Activated CD8-positive, alpha-beta T cell treated with anti-CD3 and anti-CD28 coated beads for 36 hours (primary cell): ENCODE data around the gene MEGF11. TPM values are rescaled to one million over a fixed set of nuclear protein-coding genes. Genes with fewer than 3 reads are reported as not detected.
A peak's percentile ranks its signal among the peaks of the same experiment; 100 is the strongest.

ENCODE experiments used
- ATAC-seq: fragments of 200-7000 bp; cut with Tn5 transposase; one replicate; pipeline ENCODE4 v1.10.0; 2021; ENCODE audit warnings: mild to moderate bottlenecking, moderate library complexity
- CTCF ChIA-PET: fragments of 350-600 bp; sonication (Branson Sonifier 250); formaldehyde crosslinking; loops from one replicate; lab custom pipeline; 2021; ENCODE audit warnings: antibody characterized with exemption; lab: Charles Lee
- POLR2A ChIA-PET: fragments of 350-600 bp; sonication (Branson Sonifier 250); formaldehyde crosslinking; loops from one replicate; lab custom pipeline; 2021; ENCODE audit warnings: antibody characterized with exemption; lab: Charles Lee
- DNase-seq: peaks from one replicate; pipeline ENCODE4 v3.0.0-alpha.2; 2020
- H3K27ac Mint-ChIP-seq: one replicate; pipeline ENCODE4 v1.8.0; 2021; ENCODE audit warnings: mild to moderate bottlenecking, mixed read lengths
- H3K27me3 Mint-ChIP-seq: one replicate; pipeline ENCODE4 v1.8.0; 2021; ENCODE audit warnings: mixed read lengths
- H3K36me3 Mint-ChIP-seq: one replicate; pipeline ENCODE4 v1.8.0; 2021; ENCODE audit warnings: low read depth, mixed read lengths
- H3K4me1 Mint-ChIP-seq: one replicate; pipeline ENCODE4 v1.8.0; 2021; ENCODE audit warnings: low read depth, mixed read lengths
- H3K4me3 Mint-ChIP-seq: one replicate; pipeline ENCODE4 v1.8.0; 2021; ENCODE audit warnings: mild to moderate bottlenecking, moderate library complexity, mixed read lengths
- H3K9me3 Mint-ChIP-seq: one replicate; pipeline ENCODE4 v1.8.0; 2021; ENCODE audit warnings: mixed read lengths
- CTCF ChIP-seq: fragments of 200-600 bp; IDR thresholded peaks from one replicate; pipeline ENCODE4 v1.8.0; 2022; ENCODE audit warnings: antibody characterized with exemption, mild to moderate bottlenecking
- intact Hi-C: fragments of 100-400 bp; cut with micrococcal nuclease; formaldehyde crosslinking; loops from one replicate; pipeline ENCODE4 v1.10.0; 2022
- total RNA-seq, 2 experiments: library from RNA; stranded (reverse); gene quantifications; one replicate each; pipeline ENCODE4 v1.2.3, GENCODE V29; 2021

The MEGF11 gene
- total RNA-seq, 2 experiments from 2014 or later: not detected

- intact Hi-C loops: no loop called here
- DNase-seq (no peak), ATAC-seq (no peak)
- peaks cover 4% of the 10 kb centered on the region for H3K4me1 Mint-ChIP-seq
- H3K4me3 Mint-ChIP-seq: no peak overlapping the region
- ChIA-PET CTCF (interaction anchor here (1.1 to 1.7 kb wide), 3 partner anchors 9 to 231 kb away, joined by 3 to 6 read pairs (median 3); no protein-coding TSS in a partner anchor), POLR2A (interaction anchor here (0.8 to 1.4 kb wide), 3 partner anchors 10 to 393 kb away, joined by 3 read pairs; no protein-coding TSS in a partner anchor)
- H3K27me3 Mint-ChIP-seq: no peaks in the 10 kb centered on the region
- H3K27ac Mint-ChIP-seq: no peak overlapping the region
- TF ChIP-seq CTCF: no peak
- no peaks in the 10 kb centered on the region for H3K9me3 Mint-ChIP-seq
- H3K36me3 Mint-ChIP-seq: peaks cover 14% of the 10 kb centered on the region
Measured at GRCh38 chr15:65901336-65901735, 352.2 kb downstream of the MEGF11 start.

GRCh38 chr15:65900488-65900887, 353.1 kb downstream of the MEGF11 start:
- ChIA-PET CTCF (interaction anchor here (1.1 to 1.7 kb wide), 3 partner anchors 10 to 38 kb away, joined by 4 to 6 read pairs (median 5); no protein-coding TSS in a partner anchor), POLR2A (no interaction called here)
- ATAC-seq (no peak), DNase-seq (no peak)
- no peak overlapping the region for H3K4me3 Mint-ChIP-seq
- intact Hi-C loops: no loop called here
- no peaks in the 10 kb centered on the region for H3K27me3 Mint-ChIP-seq
- TF ChIP-seq CTCF: no peak
- H3K9me3 Mint-ChIP-seq: no peaks in the 10 kb centered on the region
- peaks cover 4% of the 10 kb centered on the region for H3K4me1 Mint-ChIP-seq
- H3K36me3 Mint-ChIP-seq: peaks cover 14% of the 10 kb centered on the region
- H3K27ac Mint-ChIP-seq: no peak overlapping the region

GRCh38 chr15:65896236-65896635, 357.3 kb downstream of the MEGF11 start:
- CTCF ChIA-PET: interaction anchor here (1.0 kb wide), 1 partner anchor 26 kb away, joined by 3 read pairs; no protein-coding TSS in a partner anchor

GRCh38 chr15:65893060-65893459, 360.5 kb downstream of the MEGF11 start:
- ATAC-seq (peak; percentile 42), DNase-seq (peak; percentile 25)
- Mint-ChIP-seq H3K4me1 (peaks cover 43% of the 10 kb centered on the region), H3K27ac (no peak overlapping the region), H3K9me3 (no peaks in the 10 kb centered on the region), H3K36me3 (peaks cover 26% of the 10 kb centered on the region), H3K4me3 (no peak overlapping the region), H3K27me3 (no peaks in the 10 kb centered on the region)
- CTCF ChIA-PET: no interaction called here
- intact Hi-C loops: no loop called here
- no peak for TF ChIP-seq CTCF
- POLR2A ChIA-PET: no interaction called here

More at GRCh38 chr15:65896236-65896635, 357.3 kb downstream of the MEGF11 start:
- ATAC-seq (no peak), DNase-seq (no peak)
- intact Hi-C loops: no loop called here
- POLR2A ChIA-PET: no interaction called here
- Mint-ChIP-seq H3K27ac (no peak overlapping the region), H3K4me1 (peaks cover 17% of the 10 kb centered on the region), H3K4me3 (no peak overlapping the region), H3K9me3 (no peaks in the 10 kb centered on the region), H3K36me3 (peaks cover 20% of the 10 kb centered on the region), H3K27me3 (no peaks in the 10 kb centered on the region)
- no peak for TF ChIP-seq CTCF

GRCh38 chr15:65888981-65889380, 364.6 kb downstream of the MEGF11 start:
- Mint-ChIP-seq H3K9me3 (no peaks in the 10 kb centered on the region), H3K4me1 (peaks cover 72% of the 10 kb centered on the region), H3K36me3 (peaks cover 43% of the 10 kb centered on the region), H3K4me3 (no peak overlapping the region), H3K27me3 (no peaks in the 10 kb centered on the region), H3K27ac (peak overlapping the region; percentile 80)
- peak; percentile 68 for ATAC-seq
- no peak for TF ChIP-seq CTCF
- CTCF ChIA-PET: interaction anchor here (0.9 kb wide), 1 partner anchor 609 kb away, joined by 3 read pairs; the partner anchor contains the start of gene SNAPC5
- intact Hi-C loops: no loop called here
- POLR2A ChIA-PET: no interaction called here
- DNase-seq: peak; percentile 48
